Camera-type eye (tissue), 1 donor: ENCODE measurements around the gene SLFN13. TPM values are rescaled to one million over a fixed set of nuclear protein-coding genes. Genes with fewer than 3 reads are reported as not detected.

Source experiments
- total RNA-seq: library from RNA; depleted of rRNA; stranded (reverse); fragments of >200 nt; gene quantifications from one replicate; pipeline ENCODE4 v1.2.3, GENCODE V29; 2014

Gene SLFN13, protein sequence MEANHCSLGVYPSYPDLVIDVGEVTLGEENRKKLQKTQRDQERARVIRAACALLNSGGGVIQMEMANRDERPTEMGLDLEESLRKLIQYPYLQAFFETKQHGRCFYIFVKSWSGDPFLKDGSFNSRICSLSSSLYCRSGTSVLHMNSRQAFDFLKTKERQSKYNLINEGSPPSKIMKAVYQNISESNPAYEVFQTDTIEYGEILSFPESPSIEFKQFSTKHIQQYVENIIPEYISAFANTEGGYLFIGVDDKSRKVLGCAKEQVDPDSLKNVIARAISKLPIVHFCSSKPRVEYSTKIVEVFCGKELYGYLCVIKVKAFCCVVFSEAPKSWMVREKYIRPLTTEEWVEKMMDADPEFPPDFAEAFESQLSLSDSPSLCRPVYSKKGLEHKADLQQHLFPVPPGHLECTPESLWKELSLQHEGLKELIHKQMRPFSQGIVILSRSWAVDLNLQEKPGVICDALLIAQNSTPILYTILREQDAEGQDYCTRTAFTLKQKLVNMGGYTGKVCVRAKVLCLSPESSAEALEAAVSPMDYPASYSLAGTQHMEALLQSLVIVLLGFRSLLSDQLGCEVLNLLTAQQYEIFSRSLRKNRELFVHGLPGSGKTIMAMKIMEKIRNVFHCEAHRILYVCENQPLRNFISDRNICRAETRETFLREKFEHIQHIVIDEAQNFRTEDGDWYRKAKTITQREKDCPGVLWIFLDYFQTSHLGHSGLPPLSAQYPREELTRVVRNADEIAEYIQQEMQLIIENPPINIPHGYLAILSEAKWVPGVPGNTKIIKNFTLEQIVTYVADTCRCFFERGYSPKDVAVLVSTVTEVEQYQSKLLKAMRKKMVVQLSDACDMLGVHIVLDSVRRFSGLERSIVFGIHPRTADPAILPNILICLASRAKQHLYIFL
- 2.7 TPM for total RNA-seq

GRCh38 chr17:35448214-35448898 is at the start of gene SLFN13:
TSS of gene SLFN13 (minus strand) at chr17:35448766. CDS start at chr17:35445680, 3,086 bp downstream.

DNA sequence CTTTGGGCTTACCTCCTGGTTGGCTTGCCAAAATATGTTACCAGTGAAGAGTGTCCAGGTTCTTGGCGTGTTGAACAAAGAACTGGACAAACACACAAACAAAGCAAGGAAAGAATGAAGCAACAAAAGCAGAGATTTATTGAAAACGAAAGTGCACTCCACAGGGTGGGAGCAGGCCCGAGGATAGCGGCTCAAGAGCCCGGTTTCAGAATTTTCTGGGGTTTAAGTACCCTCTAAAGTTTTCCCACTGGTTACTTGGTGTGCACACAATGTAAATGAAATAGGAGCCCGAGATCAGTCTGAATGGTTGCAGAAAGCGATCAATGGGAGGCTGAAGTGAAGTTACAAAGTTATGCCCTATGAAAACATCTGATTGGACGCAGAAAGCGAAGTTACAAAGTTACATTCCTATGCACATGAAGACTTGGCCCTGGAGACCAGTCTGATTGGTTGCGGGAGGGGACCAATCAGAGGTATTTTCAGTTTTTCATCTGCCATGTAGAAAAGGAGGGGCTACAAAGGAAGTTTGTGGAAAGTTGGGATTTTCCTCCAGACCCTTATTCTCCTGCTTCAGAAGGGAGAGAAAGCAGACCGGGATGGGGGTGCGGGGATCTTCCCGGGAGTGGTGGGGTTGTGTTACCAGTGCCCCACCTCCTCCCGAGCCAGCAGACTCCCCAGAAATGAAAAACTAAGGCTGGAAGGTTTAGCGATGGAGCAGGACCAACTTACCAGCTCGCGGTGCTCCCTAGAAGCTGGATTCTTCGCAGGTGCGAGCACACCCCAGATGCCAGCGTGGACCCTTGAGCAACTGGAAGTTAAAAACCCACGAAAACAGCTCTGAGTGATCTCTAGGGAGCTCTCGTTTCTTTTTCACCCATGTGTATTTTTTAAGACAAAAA is 16.1 kb downstream of the SLFN13 start, which contains the start of gene SLFN12:
Gene SLFN12, minus strand, starts transcription at position 325 of the 899 bp plus-strand sequence. CDS start 9,472 bp downstream, outside the sequence.

Other genes starting within 250 kb of the SLFN13 start
- gene SLFN5, start 205.7 kb downstream of the SLFN13 start, total RNA-seq = 17.3 TPM
- gene SLFN11, start 75.1 kb downstream of the SLFN13 start, total RNA-seq = 14.7 TPM
- gene SLFN12, start 16.3 kb downstream of the SLFN13 start, total RNA-seq = 11.5 TPM
- gene SLFN12L, start 88.9 kb upstream of the SLFN13 start, total RNA-seq = 0.77 TPM
- gene SLFN14, start 112.1 kb upstream of the SLFN13 start, total RNA-seq = 1.0 TPM
- 7.6 TPM for gene PEX12, start 129.8 kb upstream of the SLFN13 start, total RNA-seq
- gene AP2B1, start 138.6 kb upstream of the SLFN13 start, total RNA-seq = 116 TPM